Activated T-cell treated with anti-CD3 and anti-CD28 coated beads for 24 hours (primary cell): ENCODE measurements around the gene RAD51B.

Source experiments
- DNase-seq: peaks from one replicate; pipeline ENCODE4 v3.0.0-alpha.2; 2020; ENCODE audit warnings: low read depth

Gene RAD51B

GRCh38 chr14:68331991-68332390 is 512.4 kb downstream of the RAD51B start:
- no peak for DNase-seq

- no peak for DNase-seq
Observed at GRCh38 chr14:68333262-68333661, 513.7 kb downstream of the RAD51B start.

- no peak for DNase-seq
Observed at GRCh38 chr14:68335312-68335711, 515.7 kb downstream of the RAD51B start.

GRCh38 chr14:68336165-68336564 is 516.6 kb downstream of the RAD51B start:
- DNase-seq: no peak

GRCh38 chr14:68337279-68337678 is 517.7 kb downstream of the RAD51B start:
- no peak for DNase-seq

- DNase-seq: no peak
Observed at GRCh38 chr14:68340262-68340661, 520.7 kb downstream of the RAD51B start.

GRCh38 chr14:68341411-68342212 is 522.0 kb downstream of the RAD51B start:
- no peak for DNase-seq

- DNase-seq: no peak
Observed at GRCh38 chr14:68342216-68342763, 522.7 kb downstream of the RAD51B start.

GRCh38 chr14:68343534-68344118 is 524.0 kb downstream of the RAD51B start:
- no peak for DNase-seq

- DNase-seq: no peak
Observed at GRCh38 chr14:68345738-68346137, 526.2 kb downstream of the RAD51B start.

GRCh38 chr14:68346556-68347343 is 527.2 kb downstream of the RAD51B start:
- DNase-seq: no peak

- no peak for DNase-seq
Observed at GRCh38 chr14:68349900-68350629, 530.5 kb downstream of the RAD51B start.

GRCh38 chr14:68355415-68355814 is 535.8 kb downstream of the RAD51B start:
- DNase-seq: no peak

- DNase-seq: no peak
Observed at GRCh38 chr14:68357777-68358176, 538.2 kb downstream of the RAD51B start.

- DNase-seq: no peak
Observed at GRCh38 chr14:68358500-68358899, 538.9 kb downstream of the RAD51B start.

GRCh38 chr14:68359022-68359836 is 539.6 kb downstream of the RAD51B start:
- no peak for DNase-seq

GRCh38 chr14:68359837-68360552 is 540.4 kb downstream of the RAD51B start:
- DNase-seq: no peak

- no peak for DNase-seq
Observed at GRCh38 chr14:68361231-68361630, 541.7 kb downstream of the RAD51B start.

GRCh38 chr14:68362846-68363245 is 543.3 kb downstream of the RAD51B start:
- no peak for DNase-seq

GRCh38 chr14:68363466-68363842 is 543.9 kb downstream of the RAD51B start:
- DNase-seq: no peak
